Endothelial cell of umbilical vein (primary cell): ENCODE data around the gene VEPH1. TPM values are rescaled to one million over a fixed set of nuclear protein-coding genes. Genes with fewer than 3 reads are reported as not detected.

Source experiments
- BruUV-seq: library from RNA; stranded (reverse); fragments of 400-500 nt; replicated peaks from 2 replicates; lab custom pipeline; 2021; lab: Mats Ljungman, UMichigan
- CTCF ChIA-PET: fragments of 300-600, 350-600 bp; sonication (Branson Sonifier 250); formaldehyde crosslinking; loops from one replicate; lab custom pipeline; 2021; ENCODE audit warnings: antibody characterized with exemption, inconsistent platforms; lab: Charles Lee
- POLR2A ChIA-PET: fragments of 300-600, 350-600 bp; sonication (Branson Sonifier 250); formaldehyde crosslinking; loops from one replicate; lab custom pipeline; 2021; ENCODE audit warnings: antibody characterized with exemption, inconsistent platforms; lab: Charles Lee
- DNase-seq: peaks from one replicate; pipeline ENCODE4 v3.0.0-alpha.2; 2011; ENCODE audit warnings: low read depth, low spot score
- FAIRE-seq: peaks from 2 replicates; lab custom pipeline; 2011; peaks lifted over from hg19 to GRCh38; lab: Jason Lieb, UNC
- H2AFZ ChIP-seq: 2 replicates; pipeline ENCODE4 v1.6.0; 2012; ENCODE audit warnings: low read depth, low read length, control low read depth, inconsistent platforms
- H3K27ac ChIP-seq: 2 replicates; pipeline ENCODE4 v1.5.1; 2011; ENCODE audit warnings: low read depth, mild to moderate bottlenecking, control low read depth, low read length, moderate library complexity; ENCODE audit not compliant: insufficient read depth
- H3K27me3 ChIP-seq, 2 experiments: 2 replicates each; pipeline versions ENCODE4 v1.6.0 to v1.6.1; 2011; ENCODE audit warnings: low read length in 2 of 2, mixed read lengths in 1 of 2; ENCODE audit not compliant: control insufficient read depth in 2 of 2, insufficient read depth in 2 of 2
- H3K36me3 ChIP-seq, 2 experiments: 2 replicates in 1 of 2; 3 replicates in 1 of 2; pipeline ENCODE4 v1.5.1; 2011; ENCODE audit warnings: low read length in 2 of 2, mild to moderate bottlenecking in 1 of 2, moderate library complexity in 1 of 2; ENCODE audit not compliant: control insufficient read depth in 2 of 2, insufficient read depth in 2 of 2; ENCODE audit errors: extremely low read depth in 1 of 2
- H3K4me1 ChIP-seq: 3 replicates; pipeline ENCODE4 v1.5.1; 2011; ENCODE audit warnings: mild to moderate bottlenecking, low read length; ENCODE audit not compliant: control insufficient read depth, insufficient read depth; ENCODE audit errors: extremely low read depth
- H3K4me2 ChIP-seq: 2 replicates; pipeline ENCODE4 v1.6.1; 2011; ENCODE audit warnings: low read length, control low read depth, mixed read lengths; ENCODE audit not compliant: insufficient read depth
- H3K4me3 ChIP-seq, 3 experiments: fragments of 200-600 bp in 1 of 3; sonication (generic), shearing (Covaris generic) in 1 of 3; replicated peaks in 1 of 3; 2 replicates each; pipeline ENCODE4 v1.5.1; 2011 to 2016; ENCODE audit warnings: control low read depth in 3 of 3, low read length in 3 of 3, mild to moderate bottlenecking in 2 of 3, inconsistent platforms in 1 of 3, low read depth in 1 of 3, moderate library complexity in 1 of 3; ENCODE audit not compliant: insufficient read depth in 1 of 3
- H3K79me2 ChIP-seq: 2 replicates; pipeline ENCODE4 v1.6.0; 2012; ENCODE audit warnings: low read length, inconsistent platforms; ENCODE audit not compliant: control insufficient read depth, insufficient read depth
- H3K9ac ChIP-seq: replicated peaks from 2 replicates; pipeline ENCODE3; 2011; ENCODE audit warnings: low read length, control low read depth; ENCODE audit not compliant: insufficient read depth; ENCODE audit errors: extremely low read depth
- H3K9me1 ChIP-seq: replicated peaks from 3 replicates; pipeline ENCODE4 v1.6.0; 2011; ENCODE audit warnings: mild to moderate bottlenecking, low read length; ENCODE audit not compliant: control insufficient read depth, insufficient read depth; ENCODE audit errors: extremely low read depth
- H3K9me3 ChIP-seq: replicated peaks from 2 replicates; pipeline ENCODE4 v1.5.1; 2012; ENCODE audit warnings: low read length, inconsistent platforms; ENCODE audit not compliant: control insufficient read depth, insufficient read depth
- H4K20me1 ChIP-seq: replicated peaks from 2 replicates; pipeline ENCODE3; 2011; ENCODE audit warnings: mild to moderate bottlenecking, low read length; ENCODE audit not compliant: control insufficient read depth, insufficient read depth; ENCODE audit errors: extremely low read depth
- CTCF ChIP-seq, 2 donors: IDR thresholded peaks; 1 replicate in 1 of 2; 2 replicates in 1 of 2; pipeline ENCODE4 v1.5.1; 2011; ENCODE audit warnings: low read length in 2 of 2, mild to moderate bottlenecking in 2 of 2, moderate library complexity in 2 of 2, control low read depth in 1 of 2, inconsistent platforms in 1 of 2, low read depth in 1 of 2; ENCODE audit not compliant: insufficient read depth in 1 of 2; ENCODE audit errors: extremely low read depth in 1 of 2
- EZH2 ChIP-seq: IDR thresholded peaks from 2 replicates; pipeline ENCODE4 v1.6.1; 2012; ENCODE audit warnings: borderline replicate concordance, low read depth, mild to moderate bottlenecking, moderate library complexity, low read length, inconsistent platforms; ENCODE audit not compliant: severe bottlenecking
- FOS ChIP-seq: IDR thresholded peaks from 2 replicates; pipeline ENCODE4 v1.6.1; 2011; ENCODE audit warnings: mild to moderate bottlenecking, low read length, moderate library complexity, borderline replicate concordance; ENCODE audit not compliant: insufficient read depth
- MAX ChIP-seq: IDR thresholded peaks from 2 replicates; pipeline ENCODE4 v1.6.1; 2011; ENCODE audit not compliant: insufficient read depth, insufficient read length
- dilution Hi-C: fragments of 300-500 bp; cut with MboI; formaldehyde crosslinking; loops from one replicate; pipeline ENCODE4 v1.15.0; 2019; ENCODE audit warnings: low sequenced_read_pairs; ENCODE audit not compliant: extremely low pct_ligation_motif_present
- intact Hi-C: fragments of 100-400 bp; cut with micrococcal nuclease; formaldehyde crosslinking; loops from one replicate; pipeline ENCODE4 v1.10.0; 2022
- polyA plus RNA-seq, 4 experiments: library from polyadenylated mRNA; depleted of rRNA in 3 of 4; stranded (reverse) in 3 of 4; unstranded in 1 of 4; fragments of >200 nt; gene quantifications; 2 replicates each; pipeline versions ENCODE4 v1.2.1 to v1.2.3, GENCODE V29; 2011 to 2012; ENCODE audit warnings: missing spikeins in 1 of 4
- total RNA-seq: library from RNA; stranded (reverse); gene quantifications from 2 replicates; pipeline ENCODE4 v1.2.3, GENCODE V29; 2021

VEPH1 gene
- total and polyA plus RNA-seq, 2 donors (not counting 3 experiments of a cell fraction or from before 2014, with no cell fraction given), result 42.9 to 136 TPM

- no TSS peak for BruUV-seq
- H3K27ac ChIP-seq, result peak overlapping the region; percentile 100
- H3K36me3 ChIP-seq, result no peaks in the 10 kb centered on the region
- TF ChIP-seq EZH2, result no peak
- no peak for TF ChIP-seq CTCF (IDR thresholded peaks at IDR 0.05; ENCODE audit: extremely low read depth in 1 of 2, insufficient read depth in 1 of 2, low read depth in 1 of 2, low read length in 2 of 2)
- peak; percentile 18 for TF ChIP-seq FOS
- no peak for TF ChIP-seq MAX
- ChIA-PET CTCF (interaction anchor here (0.9 to 7.3 kb wide), 27 partner anchors 9 to 1000 kb away, joined by 3 to 457 read pairs (median 6); partner anchors contain the start of genes RSRC1 and VEPH1), POLR2A (interaction anchor here (1.0 to 2.6 kb wide), 6 partner anchors 9 to 371 kb away, joined by 4 to 23 read pairs (median 5); partner anchors contain the start of genes CCNL1 and PTX3)
- no peak overlapping the region for H2AFZ ChIP-seq
- H3K4me3 ChIP-seq, result peak overlapping the region; percentile 40 to 96 (median 86)
- H3K4me1 ChIP-seq, result peaks cover 74% of the 10 kb centered on the region
- peak overlapping the region; percentile 97 for H3K4me2 ChIP-seq
- DNase-seq (peak; percentile 84), FAIRE-seq (no peak)
- dilution Hi-C loops (no loop called here), intact Hi-C loops (loop anchor here (1.0 to 5.0 kb wide), 14 partner anchors 41 to 979 kb away; partner anchors contain the start of genes CCNL1 and SHOX2)
- H3K9me3 ChIP-seq, result no peaks in the 10 kb centered on the region
- no peaks in the 10 kb centered on the region for H4K20me1 ChIP-seq
- peaks cover 62% of the 10 kb centered on the region for H3K79me2 ChIP-seq
- peak overlapping the region; percentile 99 for H3K9ac ChIP-seq
- H3K9me1 ChIP-seq, result no peaks in the 10 kb centered on the region
- H3K27me3 ChIP-seq, result no peaks in the 10 kb centered on the region
These were observed 28.6 kb upstream of the VEPH1 start for GRCh38 chr3:157531771-157532170.
